ENCODE results near the gene EPHA1. TPM values are rescaled to one million over a fixed set of nuclear protein-coding genes. Genes with fewer than 3 reads are reported as not detected.
"Not testable (repeated sequence)": the region's sequence is repeated elsewhere in the genome, so short reads cannot be mapped to it uniquely, and the experiment has no call there.

Gene EPHA1
- total RNA-seq, 3 donors from 2014 or later, result 1.1 to 1.9 (median 1.5) TPM

- not testable (repeated sequence) for ATAC-seq; DNase-seq; H3K9me3 Mint-ChIP-seq; H3K27me3 Mint-ChIP-seq (ENCODE audit: low read depth); H3K4me3 Mint-ChIP-seq
- peaks cover 16% of the 10 kb centered on the region for H3K36me3 Mint-ChIP-seq (ENCODE audit: insufficient read depth)
- peaks cover 22% of the 10 kb centered on the region for H3K4me1 Mint-ChIP-seq (ENCODE audit: low read depth)
These were observed 16.2 kb downstream of the EPHA1 start for GRCh38 chr7:143392427-143392826.

DNA sequence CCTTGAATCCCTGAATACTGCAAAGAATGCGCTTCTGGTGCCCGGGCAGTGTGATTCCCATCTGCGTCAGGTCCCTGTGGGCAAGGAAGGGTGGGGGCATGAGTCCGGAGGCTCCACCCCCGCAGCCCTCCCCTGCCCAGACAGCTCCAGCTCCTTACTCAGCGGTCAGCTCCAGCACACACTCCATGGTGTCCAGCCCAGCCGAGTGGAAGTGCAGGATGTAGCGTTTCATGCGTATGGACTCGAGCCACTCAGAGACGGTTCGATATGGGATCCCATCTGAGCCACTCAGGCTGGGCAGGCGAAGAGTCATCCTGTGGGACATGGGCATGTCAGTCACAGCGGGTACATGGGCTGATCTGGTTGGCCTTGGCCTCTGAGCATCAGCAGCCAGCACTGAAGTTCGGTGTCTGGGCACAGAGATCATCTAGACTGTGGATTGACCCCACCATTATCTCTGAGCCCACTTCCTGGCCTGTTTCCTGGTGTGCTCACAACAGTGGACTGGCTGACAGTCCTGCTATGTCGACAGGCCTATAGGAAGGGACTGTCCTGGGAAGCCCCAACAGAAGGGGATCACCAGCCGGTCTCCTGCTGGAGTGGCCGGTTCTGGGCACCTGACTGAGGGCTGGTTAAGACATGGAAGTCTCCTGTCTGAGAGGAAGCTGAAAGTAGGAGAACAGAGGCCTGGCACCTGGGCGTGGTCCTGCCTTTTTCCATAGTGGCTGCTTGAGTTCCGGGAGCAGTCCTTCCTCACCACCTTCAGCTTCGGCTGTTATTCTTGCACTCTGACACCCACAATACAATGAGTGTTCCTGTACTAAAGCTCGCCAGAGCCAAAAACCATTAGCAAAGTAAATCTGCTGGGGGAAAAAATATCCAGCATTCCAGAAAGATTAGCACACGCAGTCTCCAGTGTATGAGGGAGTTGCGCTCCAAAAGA lies 16.9 kb downstream of the EPHA1 start:
- Mint-ChIP-seq H3K4me1 (ENCODE audit: low read depth) (peaks cover 22% of the 10 kb centered on the region), H3K36me3 (ENCODE audit: insufficient read depth) (peaks cover 16% of the 10 kb centered on the region), H3K27me3 (ENCODE audit: low read depth) (no peaks in the 10 kb centered on the region), H3K4me3 (no peak overlapping the region), H3K9me3 (no peaks in the 10 kb centered on the region)
- DNase-seq (no peak), ATAC-seq (no peak)

DNA sequence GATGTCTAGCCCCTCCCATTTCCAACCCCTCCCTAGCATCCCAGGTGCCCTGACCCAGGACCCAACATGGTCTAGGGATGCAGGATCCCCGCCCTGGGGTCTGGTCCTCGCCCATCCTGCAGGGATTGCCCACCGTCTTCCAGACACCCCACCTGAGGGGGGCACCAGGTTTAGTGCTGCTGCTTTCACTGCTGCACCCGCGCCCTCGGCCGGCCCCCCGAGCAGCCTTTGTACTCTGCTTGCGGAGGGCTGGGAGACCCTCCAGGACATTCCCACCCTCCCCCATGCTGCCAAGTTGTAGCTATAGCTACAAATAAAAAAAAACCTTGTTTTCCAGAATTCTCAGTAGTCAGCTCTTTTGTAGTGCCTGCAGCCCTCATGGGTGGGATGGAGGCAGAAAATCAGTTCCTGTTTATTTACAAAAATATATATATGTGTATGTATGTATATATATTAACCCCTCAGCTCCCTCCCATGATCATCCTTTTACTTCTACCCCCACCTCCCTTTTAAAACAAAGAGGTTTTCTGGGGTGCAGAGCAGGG lies 17.8 kb downstream of the EPHA1 start:
- Mint-ChIP-seq H3K36me3 (ENCODE audit: insufficient read depth) (peaks cover 16% of the 10 kb centered on the region), H3K4me1 (ENCODE audit: low read depth) (peaks cover 22% of the 10 kb centered on the region), H3K9me3 (no peaks in the 10 kb centered on the region), H3K27me3 (ENCODE audit: low read depth) (no peaks in the 10 kb centered on the region), H3K4me3 (no peak overlapping the region)
- ATAC-seq (no peak), DNase-seq (no peak)

- peaks cover 16% of the 10 kb centered on the region for H3K36me3 Mint-ChIP-seq (ENCODE audit: insufficient read depth)
- ATAC-seq, result no peak
These were observed 18.4 kb downstream of the EPHA1 start for GRCh38 chr7:143390104-143390772.

GRCh38 chr7:143389316-143390103 lies 19.1 kb downstream of the EPHA1 start:
- no peak for ATAC-seq
- H3K9me3 Mint-ChIP-seq, result no peaks in the 10 kb centered on the region
- H3K4me1 Mint-ChIP-seq (ENCODE audit: low read depth), result peaks cover 14% of the 10 kb centered on the region
- DNase-seq, result no peak
- no peaks in the 10 kb centered on the region for H3K27me3 Mint-ChIP-seq (ENCODE audit: low read depth)
- H3K4me3 Mint-ChIP-seq, result no peak overlapping the region
- peaks cover 14% of the 10 kb centered on the region for H3K36me3 Mint-ChIP-seq (ENCODE audit: insufficient read depth)

More at GRCh38 chr7:143390104-143390772, 18.4 kb downstream of the EPHA1 start:
- H3K4me1 Mint-ChIP-seq (ENCODE audit: low read depth), result peaks cover 20% of the 10 kb centered on the region
- H3K9me3 Mint-ChIP-seq, result no peaks in the 10 kb centered on the region
- DNase-seq, result no peak
- no peaks in the 10 kb centered on the region for H3K27me3 Mint-ChIP-seq (ENCODE audit: low read depth)
- no peak overlapping the region for H3K4me3 Mint-ChIP-seq

DNA sequence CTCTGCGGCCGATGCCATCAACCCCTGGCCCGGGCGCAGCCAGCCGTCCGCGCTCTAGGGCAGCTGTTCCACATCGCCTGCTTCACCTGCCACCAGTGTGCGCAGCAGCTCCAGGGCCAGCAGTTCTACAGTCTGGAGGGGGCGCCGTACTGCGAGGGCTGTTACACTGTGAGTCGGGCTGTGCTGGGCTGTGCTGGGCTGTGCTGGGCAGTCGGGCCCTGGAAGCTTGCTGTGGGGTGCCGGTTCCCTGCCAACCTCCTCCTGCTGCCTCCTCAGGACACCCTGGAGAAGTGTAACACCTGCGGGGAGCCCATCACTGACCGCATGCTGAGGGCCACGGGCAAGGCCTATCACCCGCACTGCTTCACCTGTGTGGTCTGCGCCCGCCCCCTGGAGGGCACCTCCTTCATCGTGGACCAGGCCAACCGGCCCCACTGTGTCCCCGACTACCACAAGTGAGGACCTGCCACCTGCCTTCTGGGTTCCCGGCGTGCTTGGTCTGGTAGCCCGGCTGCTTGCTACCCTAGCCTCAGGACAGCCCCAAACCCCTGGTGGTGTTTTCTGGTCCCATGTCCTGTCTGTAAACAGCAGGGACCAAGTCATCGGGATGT lies 20.1 kb downstream of the EPHA1 start:
- DNase-seq (no peak), ATAC-seq (no peak)
- H3K36me3 Mint-ChIP-seq (ENCODE audit: insufficient read depth), result peaks cover 14% of the 10 kb centered on the region

DNA sequence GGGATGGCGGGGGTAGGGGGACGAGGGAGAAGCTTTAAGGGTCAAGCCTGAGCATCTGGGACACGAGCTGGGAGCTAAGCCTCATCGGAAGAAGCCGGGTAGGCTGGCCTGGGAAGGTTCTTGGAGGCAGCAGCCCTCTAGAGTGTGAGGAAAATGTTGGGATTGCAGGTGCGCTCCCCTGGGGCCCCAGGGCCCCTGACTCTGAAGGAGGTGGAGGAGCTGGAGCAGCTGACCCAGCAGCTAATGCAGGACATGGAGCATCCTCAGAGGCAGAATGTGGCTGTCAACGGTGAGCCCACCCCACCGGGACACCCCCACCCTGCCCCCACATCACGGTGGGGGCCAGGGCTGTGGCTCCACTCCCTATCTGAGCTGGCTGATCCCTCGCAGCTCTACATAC lies 20.6 kb downstream of the EPHA1 start:
- DNase-seq (no peak), ATAC-seq (no peak)
- no peak overlapping the region for H3K4me3 Mint-ChIP-seq
- H3K36me3 Mint-ChIP-seq (ENCODE audit: insufficient read depth), result peaks cover 14% of the 10 kb centered on the region
- peaks cover 13% of the 10 kb centered on the region for H3K4me1 Mint-ChIP-seq (ENCODE audit: low read depth)
- no peaks in the 10 kb centered on the region for H3K27me3 Mint-ChIP-seq (ENCODE audit: low read depth)
- H3K9me3 Mint-ChIP-seq, result no peaks in the 10 kb centered on the region

More for the DNA sequence above, 20.1 kb downstream of the EPHA1 start:
- H3K4me3 Mint-ChIP-seq, result no peak overlapping the region
- no peaks in the 10 kb centered on the region for H3K9me3 Mint-ChIP-seq
- peaks cover 13% of the 10 kb centered on the region for H3K4me1 Mint-ChIP-seq (ENCODE audit: low read depth)
- H3K27me3 Mint-ChIP-seq (ENCODE audit: low read depth), result no peaks in the 10 kb centered on the region

- no peaks in the 10 kb centered on the region for H3K27me3 Mint-ChIP-seq (ENCODE audit: low read depth)
- ATAC-seq (no peak), DNase-seq (no peak)
- H3K4me3 Mint-ChIP-seq, result no peak overlapping the region
- H3K4me1 Mint-ChIP-seq (ENCODE audit: low read depth), result peaks cover 13% of the 10 kb centered on the region
- H3K9me3 Mint-ChIP-seq, result no peaks in the 10 kb centered on the region
- peaks cover 11% of the 10 kb centered on the region for H3K36me3 Mint-ChIP-seq (ENCODE audit: insufficient read depth)
These were observed 21.3 kb downstream of the EPHA1 start for GRCh38 chr7:143387156-143387975.

- H3K9me3 Mint-ChIP-seq, result no peaks in the 10 kb centered on the region
- peaks cover 11% of the 10 kb centered on the region for H3K36me3 Mint-ChIP-seq (ENCODE audit: insufficient read depth)
- peak; percentile 17 to 18 for ATAC-seq
- H3K4me3 Mint-ChIP-seq, result no peak overlapping the region
- H3K4me1 Mint-ChIP-seq (ENCODE audit: low read depth), result peaks cover 13% of the 10 kb centered on the region
- no peaks in the 10 kb centered on the region for H3K27me3 Mint-ChIP-seq (ENCODE audit: low read depth)
- no peak for DNase-seq
These were observed 22.5 kb downstream of the EPHA1 start for GRCh38 chr7:143385891-143386781.

DNA sequence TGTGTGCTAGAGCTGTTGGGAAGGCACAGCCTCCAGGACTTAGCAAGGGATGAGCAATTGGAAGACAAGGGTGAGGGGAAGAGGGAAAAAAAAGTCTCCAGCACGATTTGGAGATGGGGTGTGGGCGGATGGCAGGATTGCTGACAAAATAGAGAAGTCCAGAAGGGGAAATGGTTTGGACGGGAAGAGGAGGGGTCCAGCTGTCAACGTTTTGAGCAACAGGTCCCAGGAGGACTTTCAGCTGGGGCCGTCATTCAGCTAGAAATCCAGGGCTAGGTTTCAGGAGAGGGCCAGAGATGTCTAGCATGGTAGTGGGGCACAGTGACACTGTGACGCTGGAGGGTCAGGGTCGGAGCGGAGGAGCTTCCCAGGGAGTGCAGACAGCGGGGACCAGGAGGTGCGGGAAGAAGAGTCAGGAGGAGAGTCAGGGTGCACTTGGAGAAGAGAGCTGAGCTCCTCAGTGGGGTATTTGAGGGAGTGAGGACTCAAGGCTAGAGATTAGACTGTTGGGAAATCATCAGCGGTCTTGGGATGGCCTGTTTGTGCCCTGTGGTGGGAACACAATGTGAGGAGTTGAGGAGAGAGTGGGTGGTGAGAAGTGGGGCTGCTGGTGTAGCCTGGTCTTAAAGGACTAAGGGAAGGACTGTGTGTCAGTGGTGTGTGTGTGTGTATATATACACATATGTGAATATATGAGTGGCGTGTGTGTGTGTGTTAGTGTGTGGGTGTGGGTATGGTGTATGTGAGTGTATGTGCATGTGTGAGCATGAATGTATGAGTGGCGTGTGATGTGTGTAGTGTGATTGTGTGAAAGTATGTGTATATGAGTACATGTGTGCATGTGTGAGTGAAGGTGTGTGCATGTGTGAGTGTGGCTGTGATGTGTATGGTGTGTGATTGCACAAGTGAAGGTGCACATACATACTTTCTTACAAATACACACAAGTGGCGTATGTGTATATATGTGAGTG lies 23.7 kb downstream of the EPHA1 start:
- ATAC-seq (no peak), DNase-seq (no peak)
- Mint-ChIP-seq H3K27me3 (ENCODE audit: low read depth) (no peaks in the 10 kb centered on the region), H3K9me3 (no peaks in the 10 kb centered on the region), H3K4me1 (ENCODE audit: low read depth) (peaks cover 10% of the 10 kb centered on the region), H3K36me3 (ENCODE audit: insufficient read depth) (peaks cover 6% of the 10 kb centered on the region), H3K4me3 (no peak overlapping the region)

DNA sequence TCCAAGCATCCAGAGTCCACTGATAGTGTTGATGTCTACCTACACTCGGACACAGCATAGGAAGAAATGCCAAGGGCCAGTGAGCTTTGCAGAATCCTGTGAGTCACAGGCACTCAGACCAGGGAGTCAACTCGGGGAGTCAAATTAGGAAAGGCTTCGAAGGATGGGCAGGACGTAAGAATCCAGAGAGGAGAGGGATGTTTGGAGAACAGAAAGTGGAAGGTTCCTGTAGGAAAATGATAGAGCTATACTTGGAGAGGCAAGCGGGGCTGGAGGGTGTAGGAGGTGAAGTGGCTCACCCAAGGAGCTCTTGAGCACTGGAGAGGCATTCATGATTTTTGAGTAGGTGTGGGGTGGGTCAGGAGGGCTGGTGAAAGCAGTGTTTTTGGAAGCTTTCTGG lies 24.5 kb downstream of the EPHA1 start:
- ATAC-seq, result no peak
- Mint-ChIP-seq H3K36me3 (ENCODE audit: insufficient read depth) (no peaks in the 10 kb centered on the region), H3K4me1 (ENCODE audit: low read depth) (peaks cover 10% of the 10 kb centered on the region), H3K4me3 (no peak overlapping the region), H3K27me3 (ENCODE audit: low read depth) (no peaks in the 10 kb centered on the region), H3K9me3 (no peaks in the 10 kb centered on the region)
- no peak for DNase-seq

DNA sequence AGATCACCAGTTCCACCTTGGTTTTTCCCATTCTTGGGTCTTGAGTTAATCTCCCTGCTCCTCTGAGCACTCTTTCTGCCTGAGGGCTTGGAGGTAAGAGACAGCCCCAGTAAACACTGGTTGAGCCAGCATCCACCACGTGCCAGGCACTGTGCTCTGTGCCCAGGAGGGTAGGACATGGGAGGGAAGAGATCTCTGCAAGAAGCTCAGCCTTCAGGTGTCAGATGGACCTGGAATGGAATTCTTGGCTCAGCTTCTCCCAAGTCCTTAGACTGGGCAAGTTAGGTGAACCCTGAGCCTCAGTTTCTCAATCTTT lies 25.1 kb downstream of the EPHA1 start:
- Mint-ChIP-seq H3K9me3 (no peaks in the 10 kb centered on the region), H3K27me3 (ENCODE audit: low read depth) (no peaks in the 10 kb centered on the region), H3K4me1 (ENCODE audit: low read depth) (peaks cover 14% of the 10 kb centered on the region), H3K4me3 (no peak overlapping the region), H3K36me3 (ENCODE audit: insufficient read depth) (no peaks in the 10 kb centered on the region)
- DNase-seq, result no peak
- no peak for ATAC-seq
